Measurements from ENCODE around the gene CMSS1.

The CMSS1 gene

GRCh38 chr3:100059472-100059871 lies 241.8 kb downstream of the CMSS1 start:
- Histone ChIP-seq H3K36me3 (ENCODE audit: control insufficient read depth in 2 of 2, insufficient read depth in 2 of 2, low read length in 2 of 2) (no peaks in the 10 kb centered on the region), H3K27ac (ENCODE audit: low read length) (no peak overlapping the region), H3K4me3 (ENCODE audit: low read length in 2 of 2) (no peak overlapping the region), H3K27me3 (ENCODE audit: control insufficient read depth in 1 of 2, insufficient read depth in 2 of 2, low read length in 2 of 2) (no peaks in the 10 kb centered on the region), H3K9me3 (ENCODE audit: control insufficient read depth in 2 of 2, low read length in 2 of 2) (no peaks in the 10 kb centered on the region), H3K4me1 (ENCODE audit: control insufficient read depth, insufficient read depth, low read length) (peaks cover 2% of the 10 kb centered on the region), H3K9ac (ENCODE audit: low read length in 2 of 2) (no peak overlapping the region)

- no peak overlapping the region for H3K9ac ChIP-seq (ENCODE audit: low read length in 2 of 2)
- H3K36me3 ChIP-seq (ENCODE audit: control insufficient read depth in 2 of 2, insufficient read depth in 2 of 2, low read length in 2 of 2) = no peaks in the 10 kb centered on the region
- H3K4me3 ChIP-seq (ENCODE audit: low read length in 2 of 2) = no peak overlapping the region
- H3K27me3 ChIP-seq (ENCODE audit: control insufficient read depth in 1 of 2, insufficient read depth in 2 of 2, low read length in 2 of 2) = no peaks in the 10 kb centered on the region
- no peak overlapping the region for H3K27ac ChIP-seq (ENCODE audit: low read length)
- no peaks in the 10 kb centered on the region for H3K9me3 ChIP-seq (ENCODE audit: control insufficient read depth in 2 of 2, low read length in 2 of 2)
- H3K4me1 ChIP-seq (ENCODE audit: control insufficient read depth, insufficient read depth, low read length) = peaks cover 2% of the 10 kb centered on the region
Observed at GRCh38 chr3:100060685-100061484, 243.2 kb downstream of the CMSS1 start.

- Histone ChIP-seq H3K9me3 (ENCODE audit: control insufficient read depth in 2 of 2, low read length in 2 of 2) (no peaks in the 10 kb centered on the region), H3K9ac (ENCODE audit: low read length in 2 of 2) (no peak overlapping the region), H3K27ac (ENCODE audit: low read length) (no peak overlapping the region), H3K36me3 (ENCODE audit: control insufficient read depth in 2 of 2, insufficient read depth in 2 of 2, low read length in 2 of 2) (no peaks in the 10 kb centered on the region), H3K27me3 (ENCODE audit: control insufficient read depth in 1 of 2, insufficient read depth in 2 of 2, low read length in 2 of 2) (no peaks in the 10 kb centered on the region), H3K4me1 (ENCODE audit: control insufficient read depth, insufficient read depth, low read length) (peaks cover 2% of the 10 kb centered on the region), H3K4me3 (ENCODE audit: low read length in 2 of 2) (no peak overlapping the region)
Observed at GRCh38 chr3:100062665-100063064, 245.0 kb downstream of the CMSS1 start.

- no peak overlapping the region for H3K4me3 ChIP-seq (ENCODE audit: low read length in 2 of 2)
- peaks cover 2% of the 10 kb centered on the region for H3K4me1 ChIP-seq (ENCODE audit: control insufficient read depth, insufficient read depth, low read length)
- H3K9me3 ChIP-seq (ENCODE audit: control insufficient read depth in 2 of 2, low read length in 2 of 2) = no peaks in the 10 kb centered on the region
- H3K36me3 ChIP-seq (ENCODE audit: control insufficient read depth in 2 of 2, insufficient read depth in 2 of 2, low read length in 2 of 2) = no peaks in the 10 kb centered on the region
- H3K27me3 ChIP-seq (ENCODE audit: control insufficient read depth in 1 of 2, insufficient read depth in 2 of 2, low read length in 2 of 2) = no peaks in the 10 kb centered on the region
- no peak overlapping the region for H3K27ac ChIP-seq (ENCODE audit: low read length)
- peak overlapping the region in 1 of 2 donors; percentile 31 for H3K9ac ChIP-seq (ENCODE audit: low read length in 2 of 2)
Observed at GRCh38 chr3:100063929-100064461, 246.3 kb downstream of the CMSS1 start.

GRCh38 chr3:100067589-100067988 lies 249.9 kb downstream of the CMSS1 start:
- peaks cover 2% of the 10 kb centered on the region for H3K4me1 ChIP-seq (ENCODE audit: control insufficient read depth, insufficient read depth, low read length)
- no peaks in the 10 kb centered on the region for H3K36me3 ChIP-seq (ENCODE audit: control insufficient read depth in 2 of 2, insufficient read depth in 2 of 2, low read length in 2 of 2)
- H3K9me3 ChIP-seq (ENCODE audit: control insufficient read depth in 2 of 2, low read length in 2 of 2) = no peaks in the 10 kb centered on the region
- no peak overlapping the region for H3K27ac ChIP-seq (ENCODE audit: low read length)
- H3K27me3 ChIP-seq (ENCODE audit: control insufficient read depth in 1 of 2, insufficient read depth in 2 of 2, low read length in 2 of 2) = no peaks in the 10 kb centered on the region
- no peak overlapping the region for H3K4me3 ChIP-seq (ENCODE audit: low read length in 2 of 2)
- no peak overlapping the region for H3K9ac ChIP-seq (ENCODE audit: low read length in 2 of 2)

- Histone ChIP-seq H3K27ac (ENCODE audit: low read length) (no peak overlapping the region), H3K36me3 (ENCODE audit: control insufficient read depth in 2 of 2, insufficient read depth in 2 of 2, low read length in 2 of 2) (no peaks in the 10 kb centered on the region)
Observed at GRCh38 chr3:100068826-100069225, 251.2 kb downstream of the CMSS1 start.

GRCh38 chr3:100069472-100069871 lies 251.8 kb downstream of the CMSS1 start:
- Histone ChIP-seq H3K36me3 (ENCODE audit: control insufficient read depth in 2 of 2, insufficient read depth in 2 of 2, low read length in 2 of 2) (no peaks in the 10 kb centered on the region), H3K4me1 (ENCODE audit: control insufficient read depth, insufficient read depth, low read length) (no peaks in the 10 kb centered on the region), H3K27me3 (ENCODE audit: control insufficient read depth in 1 of 2, insufficient read depth in 2 of 2, low read length in 2 of 2) (no peaks in the 10 kb centered on the region), H3K9ac (ENCODE audit: low read length in 2 of 2) (no peak overlapping the region), H3K27ac (ENCODE audit: low read length) (no peak overlapping the region), H3K4me3 (ENCODE audit: low read length in 2 of 2) (peak overlapping the region in 1 of 2 donors; percentile 16), H3K9me3 (ENCODE audit: control insufficient read depth in 2 of 2, low read length in 2 of 2) (no peaks in the 10 kb centered on the region)

More at GRCh38 chr3:100068826-100069225, 251.2 kb downstream of the CMSS1 start:
- no peaks in the 10 kb centered on the region for H3K27me3 ChIP-seq (ENCODE audit: control insufficient read depth in 1 of 2, insufficient read depth in 2 of 2, low read length in 2 of 2)
- no peak overlapping the region for H3K9ac ChIP-seq (ENCODE audit: low read length in 2 of 2)
- peaks cover 2% of the 10 kb centered on the region for H3K4me1 ChIP-seq (ENCODE audit: control insufficient read depth, insufficient read depth, low read length)
- no peaks in the 10 kb centered on the region for H3K9me3 ChIP-seq (ENCODE audit: control insufficient read depth in 2 of 2, low read length in 2 of 2)
- peak overlapping the region in 1 of 2 donors; percentile 16 for H3K4me3 ChIP-seq (ENCODE audit: low read length in 2 of 2)

- Histone ChIP-seq H3K4me3 (ENCODE audit: low read length in 2 of 2) (no peak overlapping the region), H3K9ac (ENCODE audit: low read length in 2 of 2) (no peak overlapping the region), H3K4me1 (ENCODE audit: control insufficient read depth, insufficient read depth, low read length) (peaks cover 3% of the 10 kb centered on the region), H3K27me3 (ENCODE audit: control insufficient read depth in 1 of 2, insufficient read depth in 2 of 2, low read length in 2 of 2) (no peaks in the 10 kb centered on the region), H3K36me3 (ENCODE audit: control insufficient read depth in 2 of 2, insufficient read depth in 2 of 2, low read length in 2 of 2) (no peaks in the 10 kb centered on the region), H3K27ac (ENCODE audit: low read length) (no peak overlapping the region), H3K9me3 (ENCODE audit: control insufficient read depth in 2 of 2, low read length in 2 of 2) (no peaks in the 10 kb centered on the region)
Observed at GRCh38 chr3:100072326-100073048, 254.8 kb downstream of the CMSS1 start.

- Histone ChIP-seq H3K27ac (ENCODE audit: low read length) (peak overlapping the region; percentile 56), H3K4me1 (ENCODE audit: control insufficient read depth, insufficient read depth, low read length) (peaks cover 3% of the 10 kb centered on the region)
Observed at GRCh38 chr3:100073049-100073713, 255.5 kb downstream of the CMSS1 start.

GRCh38 chr3:100073714-100074307 lies 256.1 kb downstream of the CMSS1 start:
- peak overlapping the region; percentile 12 to 16 for H3K4me3 ChIP-seq (ENCODE audit: low read length in 2 of 2)
- peak overlapping the region; percentile 56 for H3K27ac ChIP-seq (ENCODE audit: low read length)
- no peaks in the 10 kb centered on the region for H3K27me3 ChIP-seq (ENCODE audit: control insufficient read depth in 1 of 2, insufficient read depth in 2 of 2, low read length in 2 of 2)
- H3K4me1 ChIP-seq (ENCODE audit: control insufficient read depth, insufficient read depth, low read length) = peaks cover 3% of the 10 kb centered on the region
- no peaks in the 10 kb centered on the region for H3K36me3 ChIP-seq (ENCODE audit: control insufficient read depth in 2 of 2, insufficient read depth in 2 of 2, low read length in 2 of 2)
- no peaks in the 10 kb centered on the region for H3K9me3 ChIP-seq (ENCODE audit: control insufficient read depth in 2 of 2, low read length in 2 of 2)
- H3K9ac ChIP-seq (ENCODE audit: low read length in 2 of 2) = peak overlapping the region; percentile 4 to 21

More at GRCh38 chr3:100073049-100073713, 255.5 kb downstream of the CMSS1 start:
- H3K9ac ChIP-seq (ENCODE audit: low read length in 2 of 2) = peak overlapping the region in 1 of 2 donors; percentile 4
- no peaks in the 10 kb centered on the region for H3K27me3 ChIP-seq (ENCODE audit: control insufficient read depth in 1 of 2, insufficient read depth in 2 of 2, low read length in 2 of 2)
- peak overlapping the region; percentile 1 to 16 for H3K4me3 ChIP-seq (ENCODE audit: low read length in 2 of 2)
- H3K9me3 ChIP-seq (ENCODE audit: control insufficient read depth in 2 of 2, low read length in 2 of 2) = no peaks in the 10 kb centered on the region
- H3K36me3 ChIP-seq (ENCODE audit: control insufficient read depth in 2 of 2, insufficient read depth in 2 of 2, low read length in 2 of 2) = no peaks in the 10 kb centered on the region
